ENCODE results near the gene HSP90AB1. TPM values are rescaled to one million over a fixed set of nuclear protein-coding genes. Genes with fewer than 3 reads are reported as not detected.

HSP90AB1 gene
- total and polyA plus RNA-seq, 2 of the 8 experiments (the other 6 are each of a cell fraction or from before 2014, with no cell fraction given): 1,564 to 2,297 TPM

GRCh38 chr6:44263354-44264100 lies 16.6 kb downstream of the HSP90AB1 start:
- Histone ChIP-seq H2BK5ac (ENCODE audit: low read depth, low read length) (peak overlapping the region; percentile 35; the same call in 1 of the 2 replicates), H3K9ac (replicated peaks in 1 of 4; ENCODE audit: extremely low read depth in 1 of 4, low read depth in 3 of 4, low read length in 3 of 4) (no peak overlapping the region; a peak in 1 of 7 replicates), H3K23me2 (ENCODE audit: low read depth, low read length) (peaks cover 9% of the 10 kb centered on the region), H3K36me3 (ENCODE audit: control insufficient read depth in 2 of 4, insufficient read depth in 4 of 4, low read length in 3 of 4) (peaks cover 3 to 10% (median 7%) of the 10 kb centered on the region in 4 experiments; a peak in 4 of 8 replicates), H3K4ac (replicated peaks; ENCODE audit: insufficient read length, low read depth, low read length) (no peak overlapping the region), H2BK120ac (replicated peaks; ENCODE audit: low read depth, low read length) (no peak overlapping the region), H2BK12ac (ENCODE audit: low read depth, low read length) (0 out of 2 replicates have a peak overlapping the region, but pooled peaks have one; percentile 23), H2BK15ac (ENCODE audit: low read length) (no peak overlapping the region), H3K4me1 (replicated peaks in 1 of 4; ENCODE audit: control insufficient read depth in 3 of 4, insufficient read depth in 4 of 4, low read length in 3 of 4) (peaks cover 8 to 34% (median 16%) of the 10 kb centered on the region in 4 experiments), H3K79me2 (ENCODE audit: control insufficient read depth in 1 of 2, insufficient read depth in 2 of 2, low read length in 2 of 2) (peaks cover 0 to 10% of the 10 kb centered on the region in 2 experiments; a peak in 1 of 4 replicates), H4K5ac (ENCODE audit: insufficient read length, low read depth, low read length) (no peak overlapping the region), H4K20me1 (replicated peaks in 1 of 2; ENCODE audit: control insufficient read depth in 1 of 2, insufficient read depth in 2 of 2, low read length in 2 of 2) (peaks cover 1 to 5% of the 10 kb centered on the region in 2 experiments), H3K23ac (ENCODE audit: insufficient read length) (no peak overlapping the region), H3K9me3 (ENCODE audit: insufficient read depth in 2 of 2, low read depth in 1 of 2, low read length in 1 of 2) (no peaks in the 10 kb centered on the region), H3K56ac (replicated peaks; ENCODE audit: insufficient read length, low read depth, low read length) (no peak overlapping the region), H2AFZ (ENCODE audit: low read length) (no peak overlapping the region), H3K4me3 (ENCODE audit: extremely low read depth in 1 of 4, insufficient read depth in 2 of 4, low read depth in 3 of 4, low read length in 4 of 4) (peak overlapping the region in 3 of 4 experiments; percentile 73 to 85 (median 80); a peak in 6 of 8 replicates), H3K14ac (ENCODE audit: insufficient read length) (no peak overlapping the region), H3K18ac (ENCODE audit: extremely low read depth, low read length) (no peak overlapping the region), H3K4me2 (ENCODE audit: insufficient read depth in 1 of 2, low read depth in 2 of 2, low read length in 2 of 2) (peak overlapping the region; percentile 50 to 91), H2AK5ac (ENCODE audit: low read depth, low read length) (no peak overlapping the region), H3K27ac (ENCODE audit: low read depth, low read length) (peak overlapping the region; percentile 18; the same call in 1 of the 2 replicates), H3K79me1 (ENCODE audit: low read depth, low read length) (peaks cover 7% of the 10 kb centered on the region; the same call in 1 of the 2 replicates), H3K27me3 (replicated peaks in 1 of 4; ENCODE audit: control insufficient read depth in 3 of 4, extremely low read depth in 1 of 4, insufficient read depth in 3 of 4, low read length in 3 of 4) (no peaks in the 10 kb centered on the region; a peak in 1 of 7 replicates), H4K91ac (replicated peaks; ENCODE audit: insufficient read length, low read length) (no peak overlapping the region), H4K8ac (ENCODE audit: extremely low read depth, insufficient read depth, low read length) (no peak overlapping the region), H2BK20ac (ENCODE audit: low read length) (no peak overlapping the region)
- TF ChIP-seq HDAC2 (IDR thresholded peaks at IDR 0.05; ENCODE audit: borderline replicate concordance in 1 of 2, low read depth in 2 of 2, low read length in 2 of 2): no peak
- POLR2A ChIA-PET (ENCODE audit: partially characterized antibody): interaction anchor here (0.8 to 15.1 kb wide), 6 partner anchors 8 to 67 kb away, joined by 3 to 581 read pairs (median 6); partner anchors contain the start of genes HSP90AB1, SLC35B2 and TMEM151B
- no peak for DNase-seq (ENCODE audit: low read depth in 1 of 2, low spot score in 2 of 2)
- CTCF ChIA-PET (ENCODE audit: partially characterized antibody): interaction anchor here (1.2 to 19.0 kb wide), 7 partner anchors 9 to 175 kb away, joined by 3 to 330 read pairs (median 5); partner anchors contain the start of genes AARS2 and HSP90AB1
- no peak for FAIRE-seq
- 58% methylated on average over 9 of the region's 9 CpGs; no CpG with 5 or more reads in 1 of the 2 experiments for WGBS, 2 experiments (ENCODE audit: extremely low coverage in 1 of 2, insufficient coverage in 1 of 2, insufficient read length in 1 of 2, insufficient replicate concordance in 2 of 2, low coverage in 1 of 2, low lambda C conversion rate in 2 of 2, missing lambda C conversion rate in 1 of 2)
